SK-N-MC (cell line): ENCODE measurements around the gene C4B.

ENCODE experiments used
- DNase-seq: peaks from one replicate; pipeline ENCODE4 v3.0.0-alpha.2; 2011; ENCODE audit warnings: low read depth, low spot score
- H3K27ac ChIP-seq: fragments of 200-600 bp; sonication (generic); 2 replicates; pipeline ENCODE4 v1.5.1; 2016; ENCODE audit warnings: mixed run types
- H3K36me3 ChIP-seq: fragments of 200-600 bp; sonication (generic); 2 replicates; pipeline ENCODE4 v1.6.1; 2017; ENCODE audit warnings: antibody characterized with exemption, low read length, mixed read lengths; ENCODE audit not compliant: insufficient read depth
- H3K4me3 ChIP-seq: fragments of 200-600 bp; sonication (generic); 2 replicates; pipeline ENCODE4 v1.5.1; 2016
- H3K9ac ChIP-seq: fragments of 200-600 bp; sonication (generic); 2 replicates; pipeline ENCODE4 v1.8.0; 2017; ENCODE audit warnings: mixed run types, mixed read lengths; ENCODE audit not compliant: insufficient read length
- H3K9me3 ChIP-seq: fragments of 200-600 bp; sonication (generic); 2 replicates; pipeline ENCODE4 v1.6.1; 2017; ENCODE audit warnings: low read depth, mild to moderate bottlenecking, antibody characterized with exemption, low read length, moderate library complexity, mixed read lengths
- EZH2 ChIP-seq: fragments of 200-600 bp; sonication (generic); IDR thresholded peaks from one replicate; pipeline ENCODE4 v1.6.1; 2017; ENCODE audit warnings: antibody characterized with exemption
- FOXP2 ChIP-seq: optimal IDR thresholded peaks from 2 replicates; pipeline ENCODE3; 2011; ENCODE audit warnings: mild to moderate bottlenecking, moderate library complexity; ENCODE audit not compliant: insufficient read depth; ENCODE audit errors: extremely low read length, control extremely low read depth
- POLR2AphosphoS5 ChIP-seq: IDR thresholded peaks from 2 replicates; pipeline ENCODE4 v1.6.1; 2012; ENCODE audit warnings: mild to moderate bottlenecking, low read depth, low read length, borderline replicate concordance

The C4B gene

GRCh38 chr6:32070814-32071543, 56.4 kb downstream of the C4B start:
- TF ChIP-seq FOXP2 (no peak), POLR2AphosphoS5 (no peak), EZH2 (no peak)
- Histone ChIP-seq H3K36me3 (no peaks in the 10 kb centered on the region), H3K9ac (no peak overlapping the region), H3K4me3 (no peak overlapping the region), H3K9me3 (no peaks in the 10 kb centered on the region), H3K27ac (no peak overlapping the region)
- no peak for DNase-seq

DNA sequence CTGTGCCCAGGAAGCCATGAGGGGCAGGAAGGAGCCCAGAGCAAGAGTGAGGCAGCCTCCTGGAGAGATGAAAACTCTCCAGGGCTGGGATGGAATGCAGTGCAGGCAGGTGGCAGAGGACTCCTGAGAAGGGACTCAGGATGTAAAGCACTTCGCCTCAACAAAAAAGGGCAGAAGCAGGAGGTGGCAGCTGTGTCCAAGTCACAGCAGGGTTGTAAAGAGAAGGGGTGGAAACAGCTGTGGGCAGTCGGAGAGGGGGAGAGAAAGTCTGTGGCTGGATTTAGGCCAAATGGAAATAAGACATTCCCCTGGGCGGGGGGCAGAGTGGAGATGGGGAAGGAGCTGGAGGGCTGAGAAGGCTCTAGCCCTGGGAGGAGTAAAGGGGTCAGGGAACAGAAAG, 58.5 kb downstream of the C4B start:
- Histone ChIP-seq H3K9ac (no peak overlapping the region), H3K27ac (no peak overlapping the region), H3K36me3 (no peaks in the 10 kb centered on the region), H3K4me3 (no peak overlapping the region), H3K9me3 (no peaks in the 10 kb centered on the region)
- no peak for DNase-seq
- TF ChIP-seq POLR2AphosphoS5 (no peak), EZH2 (no peak), FOXP2 (no peak)

- DNase-seq: no peak
- TF ChIP-seq FOXP2: no peak
- H3K36me3 ChIP-seq: no peaks in the 10 kb centered on the region
- H3K9me3 ChIP-seq: no peaks in the 10 kb centered on the region
- H3K27ac ChIP-seq: no peak overlapping the region
- no peak overlapping the region for H3K9ac ChIP-seq
- no peak overlapping the region for H3K4me3 ChIP-seq
Observed at GRCh38 chr6:32073613-32074012, 59.0 kb downstream of the C4B start.

DNA sequence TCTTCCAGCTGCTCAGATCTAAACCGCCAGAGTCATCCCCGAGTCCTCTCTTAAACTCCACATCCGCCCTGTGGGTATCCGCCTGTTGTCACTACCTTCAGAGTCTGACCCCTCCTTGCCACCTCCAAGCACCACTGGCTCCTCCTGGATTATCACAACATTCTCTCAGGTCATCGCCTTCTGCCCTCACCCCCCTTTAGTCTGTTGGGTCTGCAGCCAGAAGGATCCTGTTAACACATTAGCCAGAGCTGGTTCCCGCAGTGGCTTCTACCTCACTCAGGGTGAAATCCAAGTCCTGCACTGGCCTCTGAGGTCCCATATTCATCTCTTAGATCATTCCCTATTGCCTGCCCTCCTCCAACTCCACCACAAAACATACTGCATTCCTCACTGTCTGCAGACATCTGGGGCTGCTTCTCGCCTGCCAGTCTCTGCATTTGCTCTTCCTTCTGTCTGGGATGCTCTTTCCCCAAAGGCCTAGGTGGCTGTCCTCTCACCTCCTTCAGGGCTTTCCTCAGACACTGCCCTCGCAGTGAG, 60.5 kb downstream of the C4B start:
- DNase-seq: no peak
- H3K9ac ChIP-seq: no peak overlapping the region
- no peak for TF ChIP-seq FOXP2
- no peak for TF ChIP-seq EZH2
- no peak for TF ChIP-seq POLR2AphosphoS5
- no peak overlapping the region for H3K4me3 ChIP-seq
- no peaks in the 10 kb centered on the region for H3K36me3 ChIP-seq
- H3K9me3 ChIP-seq: no peaks in the 10 kb centered on the region
- H3K27ac ChIP-seq: no peak overlapping the region

- no peak overlapping the region for H3K9ac ChIP-seq
- no peak overlapping the region for H3K4me3 ChIP-seq
- TF ChIP-seq POLR2AphosphoS5 (no peak), EZH2 (no peak), FOXP2 (no peak)
- no peaks in the 10 kb centered on the region for H3K9me3 ChIP-seq
- no peak overlapping the region for H3K27ac ChIP-seq
- H3K36me3 ChIP-seq: no peaks in the 10 kb centered on the region
- DNase-seq: no peak
Observed at GRCh38 chr6:32075781-32076180, 61.2 kb downstream of the C4B start.

GRCh38 chr6:32076321-32076809, 61.8 kb downstream of the C4B start:
- DNase-seq: no peak

DNA sequence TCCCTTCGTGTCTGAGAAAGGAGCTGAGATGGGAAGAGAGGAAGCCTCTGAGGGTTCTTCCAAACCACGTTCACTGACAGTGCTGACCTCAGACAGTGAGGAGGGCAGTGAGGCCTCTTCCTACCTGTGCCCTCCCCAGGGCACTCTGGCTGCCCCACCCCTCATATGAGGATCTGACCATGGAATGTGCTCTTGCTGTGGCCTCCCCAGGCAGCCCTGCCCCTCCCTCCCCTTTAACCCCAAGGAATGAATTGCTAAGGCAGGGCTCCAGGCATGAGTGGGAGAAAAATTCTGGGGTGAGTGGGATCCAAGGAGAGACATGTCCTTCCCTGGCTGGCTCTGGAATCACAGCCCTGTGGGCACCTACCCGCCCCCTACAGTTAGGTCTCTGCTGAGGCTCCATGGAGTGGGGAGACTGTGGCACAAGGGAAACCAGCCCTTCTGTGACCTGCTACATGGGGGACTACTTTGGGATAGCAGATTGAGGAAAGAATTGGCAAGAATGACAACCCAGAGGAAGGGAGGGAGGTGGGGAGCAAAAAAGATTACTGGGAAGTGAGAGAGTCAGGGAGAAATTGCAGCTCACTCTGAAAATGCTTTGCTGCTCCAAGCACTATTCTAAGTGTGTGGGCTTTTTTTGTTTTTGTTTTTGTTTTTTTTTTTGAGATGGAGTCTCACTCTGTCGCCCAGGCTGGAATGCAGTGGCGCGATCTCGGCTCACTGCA, 65.1 kb downstream of the C4B start:
- no peaks in the 10 kb centered on the region for H3K9me3 ChIP-seq
- DNase-seq: no peak
- no peak overlapping the region for H3K27ac ChIP-seq
- no peak overlapping the region for H3K4me3 ChIP-seq
- H3K9ac ChIP-seq: no peak overlapping the region
- no peaks in the 10 kb centered on the region for H3K36me3 ChIP-seq
- TF ChIP-seq POLR2AphosphoS5: no peak
- no peak for TF ChIP-seq EZH2
- no peak for TF ChIP-seq FOXP2

More at GRCh38 chr6:32076321-32076809, 61.8 kb downstream of the C4B start:
- no peak overlapping the region for H3K9ac ChIP-seq
- H3K36me3 ChIP-seq: no peaks in the 10 kb centered on the region
- no peak for TF ChIP-seq EZH2
- TF ChIP-seq POLR2AphosphoS5: no peak
- TF ChIP-seq FOXP2: no peak
- H3K4me3 ChIP-seq: no peak overlapping the region
- H3K9me3 ChIP-seq: no peaks in the 10 kb centered on the region
- no peak overlapping the region for H3K27ac ChIP-seq

DNA sequence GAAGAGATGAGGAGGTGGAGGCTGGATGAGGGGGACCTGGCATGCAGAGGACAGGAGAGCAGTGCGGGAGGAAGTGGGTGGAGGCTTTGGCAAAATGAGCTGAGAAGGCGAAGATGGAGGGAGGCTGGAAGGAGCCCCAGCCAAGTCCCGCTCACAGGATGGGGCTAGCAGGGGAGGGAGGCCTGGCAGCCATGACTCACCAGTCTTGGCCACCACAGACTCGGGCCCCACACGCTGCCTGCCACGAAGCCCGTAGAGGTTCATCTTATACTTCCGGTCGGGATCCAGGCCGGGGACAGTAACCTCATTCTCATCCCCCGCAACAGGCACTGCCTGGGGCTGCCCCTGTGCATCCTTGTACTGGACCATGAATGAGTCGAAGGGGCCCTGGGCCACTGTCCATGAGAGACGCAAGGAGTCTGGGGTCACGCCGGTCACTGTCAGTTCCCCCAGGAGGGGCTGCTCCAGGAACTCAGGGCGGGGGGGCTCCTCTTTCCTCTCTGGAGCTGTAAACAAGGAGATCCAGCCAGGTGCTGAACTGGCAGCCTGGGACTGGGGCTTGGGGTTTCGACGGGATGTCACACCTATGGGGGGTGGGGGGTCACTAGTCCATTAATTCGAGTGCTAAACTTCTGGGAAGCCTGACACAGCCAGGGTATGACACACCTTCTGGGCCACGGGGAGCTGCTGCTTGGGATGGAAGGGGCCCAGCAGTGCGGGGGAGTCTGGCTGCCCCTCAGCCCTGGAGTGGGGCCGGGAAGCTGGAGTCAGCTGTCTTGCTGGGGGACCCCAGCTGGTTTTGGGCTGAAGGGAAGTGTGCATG, 66.8 kb downstream of the C4B start:
- TF ChIP-seq POLR2AphosphoS5 (no peak), EZH2 (no peak), FOXP2 (no peak)
- no peak overlapping the region for H3K9ac ChIP-seq
- no peak for DNase-seq
- no peak overlapping the region for H3K27ac ChIP-seq
- H3K9me3 ChIP-seq: no peaks in the 10 kb centered on the region
- H3K36me3 ChIP-seq: no peaks in the 10 kb centered on the region
- no peak overlapping the region for H3K4me3 ChIP-seq
